Measurements from ENCODE around the gene CDK16.

CDK16 gene

DNA sequence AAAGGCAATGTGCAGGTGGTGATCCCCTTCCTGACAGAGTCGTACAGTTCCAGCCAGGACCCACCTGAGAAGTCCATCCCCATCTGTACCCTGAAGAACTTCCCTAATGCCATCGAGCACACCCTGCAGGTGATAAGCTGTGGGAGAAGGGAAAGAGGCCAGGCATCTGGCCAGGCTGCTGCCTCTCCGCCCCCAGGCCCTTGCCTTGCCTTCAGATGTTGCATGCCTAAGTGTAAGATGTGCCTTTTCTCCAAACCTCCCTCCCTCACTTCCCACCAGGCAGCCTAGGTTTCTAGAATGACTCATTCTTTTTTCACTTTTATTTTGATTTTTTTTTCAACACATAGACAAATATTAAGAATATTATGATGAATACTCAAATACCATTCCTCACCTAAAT is 12.2 kb upstream of the CDK16 start:
- DNase-seq: peak in 1 of 56 donors; percentile 6

DNA sequence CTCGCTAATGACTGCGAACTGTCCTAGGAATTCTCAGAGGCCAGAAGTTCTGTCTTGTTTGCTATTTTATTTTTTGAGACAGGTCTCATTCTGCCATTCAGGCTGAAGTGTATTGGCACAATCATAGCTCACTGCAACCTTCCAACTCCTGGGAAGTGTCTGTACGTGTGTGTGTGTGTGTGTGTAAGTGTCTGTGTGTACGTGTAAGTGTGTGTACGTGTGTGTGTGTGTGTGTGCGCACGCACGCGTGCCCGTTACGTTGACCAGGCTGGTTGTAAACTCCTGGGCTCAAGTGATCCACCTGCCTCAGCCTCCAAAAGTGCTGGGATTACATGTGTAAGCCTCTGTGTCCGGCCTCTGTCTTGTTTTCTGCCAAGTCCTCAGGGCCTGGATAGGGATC is 10.4 kb upstream of the CDK16 start:
- DNase-seq: no peak

DNA sequence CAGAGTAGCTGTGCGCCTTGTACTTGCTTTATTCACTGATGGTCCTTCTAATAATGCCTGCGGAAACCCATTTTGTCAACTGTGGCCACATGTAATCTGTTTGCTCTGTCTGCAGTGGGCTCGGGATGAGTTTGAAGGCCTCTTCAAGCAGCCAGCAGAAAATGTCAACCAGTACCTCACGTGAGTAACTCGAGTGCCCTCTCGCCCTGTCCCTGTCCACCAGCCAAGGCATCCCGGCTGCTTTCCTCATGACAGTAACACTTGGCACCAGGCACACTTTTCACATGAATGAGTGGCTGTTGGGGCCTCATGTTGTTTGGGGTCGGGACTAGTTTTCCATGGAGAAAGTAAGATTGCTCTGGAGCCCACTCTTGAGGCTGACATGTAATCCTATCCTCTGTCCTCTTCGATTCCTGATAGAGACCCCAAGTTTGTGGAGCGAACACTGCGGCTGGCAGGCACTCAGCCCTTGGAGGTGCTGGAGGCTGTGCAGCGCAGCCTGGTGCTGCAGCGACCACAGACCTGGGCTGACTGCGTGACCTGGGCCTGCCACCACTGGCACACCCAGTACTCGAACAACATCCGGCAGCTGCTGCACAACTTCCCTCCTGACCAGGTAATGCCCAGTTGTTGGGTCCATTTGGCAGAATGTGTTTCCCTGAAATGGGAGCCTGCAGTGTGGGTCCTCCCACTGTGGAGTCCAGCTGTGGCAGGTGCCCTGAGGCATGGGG is 8.8 kb upstream of the CDK16 start:
- DNase-seq: peak in 1 of 56 donors; percentile 1

DNA sequence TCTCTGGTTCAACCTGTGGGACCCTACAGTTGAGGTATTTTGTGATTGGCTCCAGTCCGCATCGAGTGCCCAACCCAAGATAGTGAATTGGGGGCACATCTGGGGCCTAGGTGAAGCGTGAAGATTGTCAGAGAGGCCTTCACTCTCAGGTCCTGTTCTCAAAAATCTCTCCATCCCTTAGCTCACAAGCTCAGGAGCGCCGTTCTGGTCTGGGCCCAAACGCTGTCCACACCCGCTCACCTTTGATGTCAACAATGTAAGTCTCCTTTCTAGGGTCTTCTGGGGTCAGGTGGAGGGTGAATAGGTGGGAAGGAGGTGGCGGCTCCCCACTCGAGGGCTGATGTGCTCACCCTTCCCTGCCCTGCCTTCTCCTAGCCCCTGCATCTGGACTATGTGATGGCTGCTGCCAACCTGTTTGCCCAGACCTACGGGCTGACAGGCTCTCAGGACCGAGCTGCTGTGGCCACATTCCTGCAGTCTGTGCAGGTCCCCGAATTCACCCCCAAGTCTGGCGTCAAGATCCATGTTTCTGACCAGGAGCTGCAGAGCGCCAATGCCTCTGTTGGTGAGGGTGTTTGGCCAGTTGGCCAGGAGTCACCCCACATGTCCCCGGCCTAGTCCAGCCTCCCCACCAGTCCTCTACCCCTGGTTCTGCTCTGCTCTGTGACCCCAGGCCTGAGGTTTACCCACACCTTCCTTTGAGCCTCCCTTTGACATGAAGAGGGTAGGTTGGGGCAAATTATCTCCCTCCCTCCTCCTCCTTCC is 7.6 kb upstream of the CDK16 start:
- no peak for DNase-seq

DNA sequence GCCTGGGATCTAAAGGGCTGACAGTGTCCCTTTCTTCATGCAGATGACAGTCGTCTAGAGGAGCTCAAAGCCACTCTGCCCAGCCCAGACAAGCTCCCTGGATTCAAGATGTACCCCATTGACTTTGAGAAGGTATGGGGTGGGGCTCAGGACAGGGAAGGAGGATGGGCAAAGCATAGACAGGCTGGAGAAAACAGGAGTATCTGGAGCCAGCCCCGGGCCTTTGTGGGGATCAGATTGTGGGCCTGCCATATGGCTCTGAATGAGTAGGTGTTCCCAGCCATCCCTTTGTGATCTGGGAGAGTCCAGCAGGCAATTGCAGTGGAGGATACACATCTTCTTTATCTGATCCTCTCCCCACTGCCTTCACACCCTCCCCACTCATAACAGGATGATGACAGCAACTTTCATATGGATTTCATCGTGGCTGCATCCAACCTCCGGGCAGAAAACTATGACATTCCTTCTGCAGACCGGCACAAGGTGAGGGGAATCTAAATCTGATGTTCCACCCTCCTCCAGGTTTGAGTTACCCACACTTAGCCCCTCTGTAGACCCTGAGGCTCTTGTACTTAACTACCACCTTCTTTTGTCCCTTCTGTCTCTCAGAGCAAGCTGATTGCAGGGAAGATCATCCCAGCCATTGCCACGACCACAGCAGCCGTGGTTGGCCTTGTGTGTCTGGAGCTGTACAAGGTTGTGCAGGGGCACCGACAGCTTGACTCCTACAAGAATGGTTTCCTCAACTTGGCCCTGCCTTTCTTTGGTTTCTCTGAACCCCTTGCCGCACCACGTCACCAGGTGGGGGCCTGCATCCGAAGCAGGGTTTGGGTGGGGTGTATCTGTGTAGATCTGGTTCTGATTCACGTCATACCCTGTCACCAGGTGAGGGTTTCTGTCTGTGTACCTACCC is 5.8 kb upstream of the CDK16 start:
- DNase-seq: no peak

DNA sequence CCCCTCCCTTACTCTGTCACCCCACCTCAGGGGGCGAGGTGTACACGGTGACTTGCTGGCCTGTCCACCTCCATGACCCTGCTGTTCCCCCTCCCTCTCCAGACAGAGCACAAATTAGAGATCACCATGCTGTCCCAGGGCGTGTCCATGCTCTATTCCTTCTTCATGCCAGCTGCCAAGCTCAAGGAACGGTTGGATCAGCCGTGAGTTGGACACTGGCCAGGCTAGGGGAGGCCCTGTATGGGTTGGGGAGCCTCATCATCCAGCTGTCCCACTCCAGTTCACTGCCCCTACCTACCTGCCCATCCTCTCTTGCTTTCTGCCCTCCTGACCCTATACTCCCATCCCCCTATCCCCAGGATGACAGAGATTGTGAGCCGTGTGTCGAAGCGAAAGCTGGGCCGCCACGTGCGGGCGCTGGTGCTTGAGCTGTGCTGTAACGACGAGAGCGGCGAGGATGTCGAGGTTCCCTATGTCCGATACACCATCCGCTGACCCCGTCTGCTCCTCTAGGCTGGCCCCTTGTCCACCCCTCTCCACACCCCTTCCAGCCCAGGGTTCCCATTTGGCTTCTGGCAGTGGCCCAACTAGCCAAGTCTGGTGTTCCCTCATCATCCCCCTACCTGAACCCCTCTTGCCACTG is 3.9 kb upstream of the CDK16 start:
- no peak for DNase-seq

DNA sequence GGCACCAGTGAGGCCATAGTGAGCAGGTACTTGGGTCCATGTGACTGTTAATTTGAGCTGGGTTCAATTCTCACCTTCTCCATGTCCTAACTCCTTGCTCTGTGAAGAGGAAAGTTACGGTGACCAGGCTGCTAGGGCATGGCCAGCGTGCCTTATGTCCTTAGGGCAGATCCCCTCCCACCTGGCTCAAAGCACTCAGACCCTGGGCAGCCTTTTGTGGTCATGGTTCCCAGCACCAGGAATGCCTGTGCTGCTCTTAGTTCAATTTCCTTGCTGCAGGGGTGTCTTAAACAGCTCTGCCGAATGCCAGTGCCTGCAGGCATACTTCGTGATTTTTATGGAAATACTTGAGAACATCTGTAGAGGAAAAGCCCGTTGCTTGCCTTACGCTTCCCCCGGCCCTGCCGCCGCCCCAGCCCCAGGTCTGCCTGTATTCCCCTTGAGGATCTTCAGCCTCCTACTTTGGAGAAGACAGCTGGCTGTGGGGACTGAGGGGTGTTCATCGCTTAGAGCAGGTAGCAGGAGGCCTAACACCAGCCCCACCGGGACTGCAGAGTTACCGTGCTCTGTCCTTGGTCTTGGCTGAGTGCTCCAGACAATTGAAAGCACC is 3.1 kb upstream of the CDK16 start:
- no peak for DNase-seq

- no peak for DNase-seq
These were observed 2.0 kb upstream of the CDK16 start for GRCh38 chrX:47216393-47216925.

DNA sequence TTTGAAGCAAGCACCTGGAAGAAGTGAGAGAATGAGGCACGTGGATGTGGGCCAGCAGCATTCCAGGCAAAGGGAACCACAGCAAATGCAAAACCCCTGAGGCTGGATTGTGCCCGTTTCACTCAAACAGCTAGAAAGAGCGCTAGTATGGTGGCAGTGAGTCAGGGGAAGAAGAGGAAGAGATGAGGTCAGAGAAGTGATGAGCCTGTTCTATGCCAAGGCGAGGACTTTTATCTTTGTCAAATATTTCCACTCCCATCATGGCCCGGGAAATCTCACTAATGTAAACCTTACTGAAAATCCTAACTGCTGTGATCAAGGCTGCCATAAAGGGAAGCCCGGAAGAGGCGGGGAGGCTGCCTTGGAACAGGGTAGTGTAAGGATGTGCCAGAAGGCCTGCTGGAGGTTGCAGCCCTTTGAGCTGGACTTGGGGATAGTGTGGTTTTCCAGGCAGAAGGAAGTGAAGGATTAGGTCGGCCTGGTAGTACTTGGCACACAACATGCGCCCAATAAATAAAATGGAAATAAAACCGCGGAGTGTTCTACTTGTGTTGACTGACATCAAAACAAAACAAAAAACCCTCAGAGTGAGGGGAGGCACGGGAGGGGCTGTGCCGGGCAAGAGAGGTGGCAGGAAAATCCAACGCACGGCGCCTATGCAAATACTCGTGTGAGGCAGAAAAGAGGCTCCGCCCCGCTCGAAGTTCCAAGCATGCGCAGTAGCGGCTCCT is 1.2 kb upstream of the CDK16 start:
- DNase-seq: peak in 2 of 56 donors; percentile 29 to 37

GRCh38 chrX:47217852-47218279 is 615 bp upstream of the CDK16 start:
- DNase-seq: peak; percentile 44 to 97 (median 93)

GRCh38 chrX:47218920-47219815 is 687 bp downstream of the CDK16 start:
- peak in 11 of 56 donors; percentile 0 to 62 (median 20) for DNase-seq

DNA sequence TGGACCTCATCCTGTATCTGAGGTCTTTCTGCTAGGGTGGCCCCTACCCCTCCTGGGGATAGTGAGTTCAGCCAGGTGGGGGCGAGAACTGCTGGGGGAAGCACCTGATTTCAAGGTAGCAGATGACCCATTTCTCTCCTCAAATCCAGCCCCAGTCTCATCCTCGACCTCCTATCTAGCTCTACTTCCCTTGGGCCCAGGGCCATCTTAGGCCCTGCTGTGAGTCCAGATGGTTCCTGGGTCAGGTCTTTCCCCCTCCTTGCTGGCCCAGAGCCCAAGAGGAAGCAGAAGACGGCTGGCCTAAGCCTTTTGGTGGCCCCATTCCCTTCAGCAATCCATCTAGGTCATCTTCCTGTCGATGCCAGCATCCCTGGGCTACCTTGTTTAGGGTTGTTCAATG is 3.3 kb downstream of the CDK16 start:
- peak in 2 of 56 donors; percentile 1 to 6 for DNase-seq

GRCh38 chrX:47222751-47223350 is 4.4 kb downstream of the CDK16 start:
- no peak for DNase-seq

DNA sequence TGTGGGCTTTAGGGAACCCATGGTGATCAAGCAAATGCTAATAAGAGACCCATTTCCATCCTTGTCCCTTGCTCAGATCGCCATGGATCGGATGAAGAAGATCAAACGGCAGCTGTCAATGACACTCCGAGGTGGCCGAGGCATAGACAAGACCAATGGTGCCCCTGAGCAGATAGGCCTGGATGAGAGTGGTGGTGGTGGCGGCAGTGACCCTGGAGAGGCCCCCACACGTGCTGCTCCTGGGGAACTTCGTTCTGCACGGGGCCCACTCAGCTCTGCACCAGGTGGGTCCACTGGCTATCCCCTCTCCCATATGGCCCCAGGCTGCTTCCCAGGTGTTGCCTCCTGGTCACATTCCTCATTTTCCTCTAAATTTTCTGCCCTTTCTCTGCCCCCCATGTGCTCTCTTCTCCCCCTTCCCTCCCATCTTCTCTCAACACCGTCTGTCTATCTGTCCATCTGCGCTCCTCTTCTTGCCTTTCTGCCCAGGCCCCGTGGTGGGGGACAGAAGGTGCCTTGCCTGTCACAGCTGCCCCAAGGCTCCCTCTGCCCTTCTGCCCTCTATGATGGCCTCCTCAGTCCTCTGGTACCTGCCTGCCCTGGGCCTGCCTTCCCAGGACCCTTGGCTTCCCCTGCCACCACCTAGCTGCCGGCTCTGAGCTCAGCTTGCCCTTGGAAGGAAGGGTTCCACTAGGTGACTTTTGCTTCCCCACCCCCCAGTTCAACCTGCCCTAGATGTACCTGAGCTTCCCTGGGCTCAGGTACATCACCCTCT is 5.2 kb downstream of the CDK16 start:
- DNase-seq: no peak

DNA sequence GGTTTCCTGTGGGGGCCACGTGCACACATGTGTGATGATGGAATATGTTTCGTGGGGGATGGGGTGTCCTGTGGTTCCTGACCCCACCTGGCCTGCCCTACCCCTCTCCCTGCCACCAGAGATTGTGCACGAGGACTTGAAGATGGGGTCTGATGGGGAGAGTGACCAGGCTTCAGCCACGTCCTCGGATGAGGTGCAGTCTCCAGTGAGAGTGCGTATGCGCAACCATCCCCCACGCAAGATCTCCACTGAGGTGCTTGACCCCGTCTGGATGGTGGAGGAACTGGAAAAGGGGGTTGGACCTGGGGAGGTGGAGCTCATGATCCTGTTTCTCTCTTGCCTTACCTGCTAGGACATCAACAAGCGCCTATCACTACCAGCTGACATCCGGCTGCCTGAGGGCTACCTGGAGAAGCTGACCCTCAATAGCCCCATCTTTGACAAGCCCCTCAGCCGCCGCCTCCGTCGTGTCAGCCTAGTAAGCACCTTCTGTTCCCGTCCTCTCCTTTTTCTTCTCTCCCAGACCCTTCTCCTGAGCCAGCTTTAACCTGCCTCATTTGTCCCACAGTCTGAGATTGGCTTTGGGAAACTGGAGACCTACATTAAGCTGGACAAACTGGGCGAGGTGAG is 5.9 kb downstream of the CDK16 start:
- no peak for DNase-seq

- no peak for DNase-seq
These were observed 6.4 kb downstream of the CDK16 start for GRCh38 chrX:47224896-47225290.

- DNase-seq: no peak
These were observed 7.6 kb downstream of the CDK16 start for GRCh38 chrX:47226071-47226470.

Data from nucleus accumbens (tissue), 56 donors.